Fibroblast of the conjunctiva (primary cell): Measurements from ENCODE around the gene TNRC6B.
"Not testable (repeated sequence)": the region's sequence is repeated elsewhere in the genome, so short reads cannot be mapped to it uniquely, and the experiment has no call there.

ENCODE experiments used
- DNase-seq: peaks from one replicate; pipeline ENCODE4 v3.0.0-alpha.2; 2010; ENCODE audit warnings: low read depth

TNRC6B gene

DNA sequence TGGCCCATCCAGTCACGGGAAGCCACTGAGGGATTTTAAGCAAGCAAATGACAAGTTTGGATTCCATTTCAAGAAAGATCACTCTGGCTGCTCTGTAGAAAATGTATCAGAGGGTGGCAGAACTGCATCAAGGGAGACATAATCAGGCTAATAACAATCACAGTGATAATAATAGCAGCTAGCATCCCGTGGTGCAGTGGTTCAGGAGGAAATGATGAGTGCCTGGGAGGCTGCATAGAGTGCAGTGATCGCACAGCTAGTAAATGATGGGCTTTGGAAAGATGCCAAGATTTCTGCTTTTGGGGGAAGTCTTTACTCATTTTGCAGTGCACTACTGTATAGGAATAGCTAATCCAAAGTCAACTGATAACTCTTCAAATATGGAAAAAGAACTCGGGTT, 35.8 kb downstream of the TNRC6B start:
- DNase-seq, result no peak

- DNase-seq, result no peak
Observed at GRCh38 chr22:40215266-40215665, 37.5 kb downstream of the TNRC6B start.

GRCh38 chr22:40216041-40216756, 38.5 kb downstream of the TNRC6B start:
- DNase-seq, result no peak

GRCh38 chr22:40218152-40218551, 40.4 kb downstream of the TNRC6B start:
- DNase-seq, result no peak

- DNase-seq, result no peak
Observed at GRCh38 chr22:40218723-40219294, 41.1 kb downstream of the TNRC6B start.

DNA sequence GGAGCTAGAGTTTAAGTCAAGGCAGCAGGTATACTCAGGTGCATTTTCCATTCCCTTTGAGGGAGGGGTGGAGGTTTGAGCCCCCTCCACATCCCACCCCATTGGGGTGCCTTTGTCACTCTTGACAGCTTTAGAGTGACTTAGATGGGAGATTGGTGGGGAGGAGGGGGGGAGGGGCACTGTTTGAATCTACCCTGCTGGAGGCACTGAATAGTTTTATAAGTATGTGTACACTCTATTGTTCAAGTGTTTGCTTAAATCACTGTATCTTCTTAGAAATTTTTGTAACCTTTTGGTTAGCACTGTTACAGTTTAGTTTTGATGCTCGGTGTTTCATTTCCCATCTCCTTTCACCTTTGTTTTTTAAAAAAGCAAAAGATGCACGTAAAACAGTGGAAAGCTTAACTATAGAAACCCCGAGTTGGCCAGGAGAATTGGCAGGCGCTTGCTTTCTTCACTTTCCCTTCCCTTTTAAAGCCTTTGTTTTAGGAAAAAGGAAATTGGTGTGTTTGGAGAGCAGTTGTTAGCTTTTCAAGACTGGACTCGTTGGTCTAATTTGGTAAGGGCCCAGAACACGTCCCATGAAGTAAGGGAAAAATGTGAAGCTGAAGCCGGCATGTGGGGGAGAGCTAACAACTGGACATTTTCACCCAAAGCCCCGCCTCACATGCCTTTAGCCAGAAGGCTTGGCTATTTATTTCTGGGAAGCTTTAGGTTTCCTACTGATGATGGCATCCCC, 42.8 kb downstream of the TNRC6B start:
- no peak for DNase-seq

- no peak for DNase-seq
Observed at GRCh38 chr22:40221055-40221414, 43.3 kb downstream of the TNRC6B start.

DNA sequence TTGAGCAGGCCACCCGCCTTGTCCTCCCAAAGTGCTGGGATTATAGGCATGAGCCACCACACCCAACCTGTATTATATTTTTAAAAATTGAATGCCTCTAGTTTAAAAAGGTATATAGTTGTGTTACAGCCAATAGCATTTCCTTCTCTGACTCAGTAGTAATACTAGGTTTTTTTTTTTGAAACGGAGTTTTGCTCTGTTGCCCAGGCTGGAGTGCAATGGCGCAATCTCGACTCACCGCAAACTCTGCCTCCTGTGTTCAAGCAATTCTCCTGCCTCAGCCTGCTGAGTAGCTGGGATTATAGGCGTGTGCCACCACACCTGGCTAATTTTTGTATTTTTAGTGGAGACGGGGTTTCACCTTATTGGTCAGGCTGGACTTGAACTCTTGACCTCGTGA, 45.3 kb downstream of the TNRC6B start:
- not testable (repeated sequence) for DNase-seq

- no peak for DNase-seq
Observed at GRCh38 chr22:40224702-40225101, 47.0 kb downstream of the TNRC6B start.

GRCh38 chr22:40226620-40227019, 48.9 kb downstream of the TNRC6B start:
- no peak for DNase-seq

GRCh38 chr22:40231618-40232313, 54.0 kb downstream of the TNRC6B start:
- DNase-seq, result no peak

- DNase-seq, result no peak
Observed at GRCh38 chr22:40232624-40233023, 54.9 kb downstream of the TNRC6B start.

DNA sequence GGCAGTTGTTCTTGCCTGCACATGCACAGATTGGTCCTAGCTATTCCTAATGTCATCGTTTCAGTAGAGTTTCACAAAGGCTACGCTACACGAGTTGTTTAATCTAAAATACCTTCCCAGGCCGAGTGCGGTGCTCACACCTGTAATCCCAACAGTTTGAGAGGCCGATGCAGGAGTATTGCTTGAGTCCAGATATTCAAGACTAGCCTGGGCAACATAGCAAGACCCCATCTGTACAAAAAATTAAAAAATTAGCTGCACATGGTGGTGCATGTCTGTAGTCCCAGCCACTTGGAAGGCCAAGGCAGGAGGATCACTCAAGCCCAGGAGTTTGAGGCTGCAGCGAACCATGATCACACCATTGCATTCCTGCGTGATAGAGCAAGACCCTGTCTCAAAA, 56.2 kb downstream of the TNRC6B start:
- no peak for DNase-seq

GRCh38 chr22:40234658-40235057, 56.9 kb downstream of the TNRC6B start:
- DNase-seq, result no peak

DNA sequence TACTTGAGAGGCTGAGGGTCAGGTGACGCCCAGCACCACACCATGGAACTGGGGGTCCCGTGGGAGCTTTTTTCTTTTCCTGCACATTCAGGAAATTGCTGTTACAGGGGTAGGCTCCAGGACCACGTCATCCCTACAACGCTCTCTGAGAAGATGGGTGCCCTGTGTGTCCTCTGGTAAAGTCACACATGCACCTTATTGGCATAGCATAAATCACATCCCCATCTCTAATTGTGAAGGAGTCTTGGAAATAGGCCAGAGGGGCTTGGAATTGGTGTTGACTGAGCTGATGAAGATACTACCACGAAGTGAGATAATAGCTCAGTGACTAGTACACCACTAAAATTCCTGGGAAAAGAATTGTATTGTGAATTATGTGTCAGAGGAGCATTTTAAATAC, 57.6 kb downstream of the TNRC6B start:
- DNase-seq, result no peak

DNA sequence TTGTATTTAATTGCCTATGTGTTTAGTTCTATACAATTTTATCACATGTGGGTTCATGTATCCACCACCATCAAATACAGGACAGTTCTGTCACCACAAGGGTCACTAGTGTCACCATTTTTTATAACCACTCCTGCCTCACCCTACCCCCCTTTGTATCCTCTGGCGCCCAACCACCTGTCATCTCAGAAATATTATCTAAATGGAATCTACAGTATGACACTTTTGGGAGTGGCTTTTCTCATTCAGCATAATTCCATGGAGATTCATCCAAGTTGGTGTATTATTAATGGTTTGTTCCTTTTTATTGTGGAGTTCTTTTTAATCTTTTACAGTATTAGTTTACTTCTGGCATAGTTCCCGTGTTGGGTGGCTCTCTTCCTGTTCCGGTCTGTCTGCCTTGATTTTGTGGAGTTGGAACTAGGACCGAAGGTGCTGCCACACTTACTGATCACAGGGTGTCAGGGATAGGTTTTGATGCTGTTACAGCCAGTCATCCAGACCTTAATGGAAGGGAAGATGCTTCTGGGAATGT, 58.5 kb downstream of the TNRC6B start:
- DNase-seq, result no peak

GRCh38 chr22:40237241-40237640, 59.5 kb downstream of the TNRC6B start:
- no peak for DNase-seq

DNA sequence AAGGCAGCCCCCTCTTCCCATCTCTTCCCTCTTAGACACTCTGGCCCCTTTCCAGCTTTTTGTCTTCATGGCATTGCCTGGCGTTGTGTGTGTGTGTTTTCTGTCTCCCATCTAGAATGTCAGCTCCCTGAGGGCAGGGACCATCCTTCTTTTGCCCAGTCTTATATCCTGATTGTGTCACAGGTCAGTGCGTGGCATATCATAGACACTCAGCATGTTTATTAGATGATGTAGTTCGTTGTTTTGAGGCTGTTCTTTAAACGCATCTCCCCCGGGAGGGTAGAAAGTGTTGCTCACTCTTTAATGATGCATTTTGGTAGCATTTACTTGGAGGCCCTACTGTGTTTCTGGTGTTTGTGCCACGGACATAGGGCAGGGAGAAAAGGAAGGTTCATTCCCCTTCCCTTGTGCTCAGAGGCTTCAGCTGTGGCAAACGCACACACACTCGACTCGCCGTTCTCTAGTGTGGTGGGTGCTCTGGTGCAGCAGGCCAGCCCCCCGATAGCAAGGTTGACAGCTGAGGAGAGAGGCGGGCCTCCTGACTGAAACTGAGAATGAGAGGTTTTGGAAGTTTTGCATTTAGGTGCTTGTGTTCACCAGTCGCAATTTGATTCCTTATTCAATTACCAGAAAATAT, 60.2 kb downstream of the TNRC6B start:
- no peak for DNase-seq

- no peak for DNase-seq
Observed at GRCh38 chr22:40238425-40239344, 61.0 kb downstream of the TNRC6B start.

DNA sequence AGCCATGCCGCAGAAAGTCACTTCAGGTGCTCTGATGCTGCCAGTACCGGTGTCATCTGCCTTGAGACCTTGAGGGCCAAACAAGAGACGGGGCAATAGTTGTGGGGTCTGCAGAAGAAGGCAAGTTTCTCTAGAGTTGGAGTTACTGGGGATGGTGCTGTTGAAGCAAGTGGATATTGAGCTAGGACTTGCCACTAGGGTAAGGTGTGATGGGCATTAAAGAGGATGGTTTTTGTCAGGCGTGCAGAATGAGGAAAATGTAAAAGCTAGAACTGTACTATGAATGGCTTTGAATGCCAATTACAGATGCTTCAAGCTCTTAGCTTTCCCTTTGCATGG, 61.6 kb downstream of the TNRC6B start:
- DNase-seq, result no peak

- no peak for DNase-seq
Observed at GRCh38 chr22:40240160-40240559, 62.4 kb downstream of the TNRC6B start.
